PC-3 (cell line): ENCODE results near the gene AWAT2. TPM values are rescaled to one million over a fixed set of nuclear protein-coding genes. Genes with fewer than 3 reads are reported as not detected.

Experiments used
- ATAC-seq: fragments of 200-7000 bp; cut with Tn5 transposase; 2 replicates; pipeline ENCODE4 v1.9.1; 2020; ENCODE audit warnings: mild to moderate bottlenecking, moderate library complexity
- BruUV-seq: library from RNA; stranded (reverse); fragments of 400-500 nt; replicated peaks from 2 replicates; lab custom pipeline; 2021; lab: Mats Ljungman, UMichigan
- CTCF ChIA-PET: fragments of 300-600 bp; sonication (Branson Sonifier 250); formaldehyde crosslinking; loops from one replicate; lab custom pipeline; 2022; ENCODE audit warnings: antibody characterized with exemption; lab: Charles Lee
- POLR2A ChIA-PET: fragments of 300-600 bp; sonication (Branson Sonifier 250); formaldehyde crosslinking; loops from one replicate; lab custom pipeline; 2022; ENCODE audit warnings: antibody characterized with exemption; ENCODE audit not compliant: unreplicated experiment; lab: Charles Lee
- DNase-seq: peaks from one replicate; pipeline ENCODE4 v3.0.0-alpha.2; 2015
- H2AFZ ChIP-seq: fragments of 300-600 bp; sonication (generic); 2 replicates; pipeline ENCODE4 v1.6.0; 2016; ENCODE audit warnings: antibody characterized with exemption, low read length
- H3F3A ChIP-seq: fragments of 300-600 bp; sonication (generic); one replicate; pipeline ENCODE4 v1.6.0; 2017; ENCODE audit warnings: antibody characterized with exemption, low read length, control low read depth, mild to moderate bottlenecking; ENCODE audit not compliant: unreplicated experiment
- H3K27ac ChIP-seq: fragments of 300-600 bp; sonication (generic); 2 replicates; pipeline ENCODE4 v1.5.1; 2016; ENCODE audit warnings: mild to moderate bottlenecking, low read length
- H3K27me3 ChIP-seq: fragments of 300-600 bp; sonication (generic); 2 replicates; pipeline ENCODE4 v1.6.1; 2016; ENCODE audit warnings: low read length, mixed read lengths
- H3K36me3 ChIP-seq: fragments of 300-600 bp; sonication (generic); 2 replicates; pipeline ENCODE4 v1.6.1; 2016; ENCODE audit warnings: low read depth, mixed run types, low read length, mixed read lengths
- H3K4me1 ChIP-seq: fragments of 300-600 bp; sonication (generic); 2 replicates; pipeline ENCODE4 v1.5.1; 2016; ENCODE audit warnings: low read length; ENCODE audit not compliant: insufficient read depth
- H3K4me2 ChIP-seq: fragments of 300-600 bp; sonication (generic); 2 replicates; pipeline ENCODE4 v1.6.0; 2016; ENCODE audit warnings: low read length
- H3K4me3 ChIP-seq: fragments of 300-600 bp; sonication (generic); 2 replicates; pipeline ENCODE4 v1.5.1; 2016; ENCODE audit warnings: mild to moderate bottlenecking, low read length, mixed read lengths
- H3K79me2 ChIP-seq: fragments of 300-600 bp; sonication (generic); 2 replicates; pipeline ENCODE4 v1.6.1; 2017; ENCODE audit warnings: low read length, mixed read lengths
- H3K9ac ChIP-seq: fragments of 300-600 bp; sonication (generic); 2 replicates; pipeline ENCODE4 v1.6.0; 2016; ENCODE audit warnings: mild to moderate bottlenecking, low read length
- H3K9me2 ChIP-seq: fragments of 300-600 bp; sonication (generic); replicated peaks from 2 replicates; pipeline ENCODE4 v1.6.1; 2016; ENCODE audit warnings: mixed run types, low read length, mixed read lengths
- H3K9me3 ChIP-seq: fragments of 300-600 bp; sonication (generic); 2 replicates; pipeline ENCODE4 v1.6.1; 2016; ENCODE audit warnings: low read length, mixed read lengths
- H4K20me1 ChIP-seq: fragments of 300-600 bp; sonication (generic); 2 replicates; pipeline ENCODE4 v1.6.1; 2016; ENCODE audit warnings: low read length, mixed read lengths
- EZH2 ChIP-seq: fragments of 300-600 bp; sonication (generic); IDR thresholded peaks from one replicate; pipeline ENCODE4 v1.6.1; 2017; ENCODE audit warnings: antibody characterized with exemption, mild to moderate bottlenecking, low read length; ENCODE audit not compliant: unreplicated experiment
- EZH2phosphoT487 ChIP-seq: fragments of 300-600 bp; sonication (generic); IDR thresholded peaks from 2 replicates; pipeline ENCODE4 v1.6.1; 2018; ENCODE audit warnings: mild to moderate bottlenecking, antibody characterized with exemption, low read length, borderline replicate concordance
- intact Hi-C: fragments of 100-400 bp; cut with micrococcal nuclease; formaldehyde crosslinking; loops from 2 replicates; pipeline ENCODE4 v1.9.0; 2023
- total RNA-seq: library from RNA; depleted of rRNA; stranded (reverse); fragments of >200 nt; gene quantifications from 2 replicates; pipeline ENCODE4 v1.2.3, GENCODE V29; 2014
- TF ChIP-seq, protein P1 (sequence below): fragments of 300-600 bp; sonication (generic); conservative IDR thresholded peaks from 2 replicates; pipeline ENCODE4 v1.5.1; 2017; ENCODE audit warnings: antibody characterized with exemption, low read depth, mild to moderate bottlenecking, low read length

AWAT2 gene
- total RNA-seq, 1 experiment from 2014 or later = not detected

DNA sequence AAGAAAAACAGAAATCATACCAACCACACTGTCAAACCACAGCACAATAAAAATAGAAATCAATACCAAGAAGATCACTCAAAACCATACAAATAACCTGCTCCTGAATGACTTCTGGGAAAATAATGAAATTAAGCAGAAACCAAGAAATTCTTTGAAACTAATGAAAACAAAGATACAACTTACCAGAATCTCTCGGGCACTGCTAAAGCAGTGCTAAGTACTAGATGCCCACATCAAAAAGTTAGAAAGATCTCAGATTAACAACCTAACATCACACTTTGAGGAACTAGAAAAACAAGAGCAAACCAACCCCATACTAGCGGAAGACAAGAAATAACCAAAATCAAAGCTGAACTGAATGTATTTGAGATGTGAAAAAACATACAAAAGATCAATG lies 33.2 kb downstream of the AWAT2 start:
- H3K36me3 ChIP-seq = no peaks in the 10 kb centered on the region
- H3F3A ChIP-seq = no peaks in the 10 kb centered on the region
- ChIA-PET POLR2A (no interaction called here), CTCF (no interaction called here)
- DNase-seq (no peak), ATAC-seq (no peak)
- peaks cover 6% of the 10 kb centered on the region for H3K27me3 ChIP-seq
- H3K4me3 ChIP-seq = no peak overlapping the region
- no peaks in the 10 kb centered on the region for H3K79me2 ChIP-seq
- no peaks in the 10 kb centered on the region for H3K9me3 ChIP-seq
- no peaks in the 10 kb centered on the region for H3K9me2 ChIP-seq
- intact Hi-C loops = no loop called here
- H4K20me1 ChIP-seq = no peaks in the 10 kb centered on the region
- no peak overlapping the region for H3K9ac ChIP-seq
- no peak overlapping the region for H2AFZ ChIP-seq
- H3K4me1 ChIP-seq = no peaks in the 10 kb centered on the region
- no peak for TF ChIP-seq EZH2phosphoT487
- TF ChIP-seq EZH2 = no peak
- TF ChIP-seq, protein P1, sequence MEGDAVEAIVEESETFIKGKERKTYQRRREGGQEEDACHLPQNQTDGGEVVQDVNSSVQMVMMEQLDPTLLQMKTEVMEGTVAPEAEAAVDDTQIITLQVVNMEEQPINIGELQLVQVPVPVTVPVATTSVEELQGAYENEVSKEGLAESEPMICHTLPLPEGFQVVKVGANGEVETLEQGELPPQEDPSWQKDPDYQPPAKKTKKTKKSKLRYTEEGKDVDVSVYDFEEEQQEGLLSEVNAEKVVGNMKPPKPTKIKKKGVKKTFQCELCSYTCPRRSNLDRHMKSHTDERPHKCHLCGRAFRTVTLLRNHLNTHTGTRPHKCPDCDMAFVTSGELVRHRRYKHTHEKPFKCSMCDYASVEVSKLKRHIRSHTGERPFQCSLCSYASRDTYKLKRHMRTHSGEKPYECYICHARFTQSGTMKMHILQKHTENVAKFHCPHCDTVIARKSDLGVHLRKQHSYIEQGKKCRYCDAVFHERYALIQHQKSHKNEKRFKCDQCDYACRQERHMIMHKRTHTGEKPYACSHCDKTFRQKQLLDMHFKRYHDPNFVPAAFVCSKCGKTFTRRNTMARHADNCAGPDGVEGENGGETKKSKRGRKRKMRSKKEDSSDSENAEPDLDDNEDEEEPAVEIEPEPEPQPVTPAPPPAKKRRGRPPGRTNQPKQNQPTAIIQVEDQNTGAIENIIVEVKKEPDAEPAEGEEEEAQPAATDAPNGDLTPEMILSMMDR = no peak
- no peak overlapping the region for H3K27ac ChIP-seq
- no TSS peak for BruUV-seq
- H3K4me2 ChIP-seq = no peak overlapping the region

DNA sequence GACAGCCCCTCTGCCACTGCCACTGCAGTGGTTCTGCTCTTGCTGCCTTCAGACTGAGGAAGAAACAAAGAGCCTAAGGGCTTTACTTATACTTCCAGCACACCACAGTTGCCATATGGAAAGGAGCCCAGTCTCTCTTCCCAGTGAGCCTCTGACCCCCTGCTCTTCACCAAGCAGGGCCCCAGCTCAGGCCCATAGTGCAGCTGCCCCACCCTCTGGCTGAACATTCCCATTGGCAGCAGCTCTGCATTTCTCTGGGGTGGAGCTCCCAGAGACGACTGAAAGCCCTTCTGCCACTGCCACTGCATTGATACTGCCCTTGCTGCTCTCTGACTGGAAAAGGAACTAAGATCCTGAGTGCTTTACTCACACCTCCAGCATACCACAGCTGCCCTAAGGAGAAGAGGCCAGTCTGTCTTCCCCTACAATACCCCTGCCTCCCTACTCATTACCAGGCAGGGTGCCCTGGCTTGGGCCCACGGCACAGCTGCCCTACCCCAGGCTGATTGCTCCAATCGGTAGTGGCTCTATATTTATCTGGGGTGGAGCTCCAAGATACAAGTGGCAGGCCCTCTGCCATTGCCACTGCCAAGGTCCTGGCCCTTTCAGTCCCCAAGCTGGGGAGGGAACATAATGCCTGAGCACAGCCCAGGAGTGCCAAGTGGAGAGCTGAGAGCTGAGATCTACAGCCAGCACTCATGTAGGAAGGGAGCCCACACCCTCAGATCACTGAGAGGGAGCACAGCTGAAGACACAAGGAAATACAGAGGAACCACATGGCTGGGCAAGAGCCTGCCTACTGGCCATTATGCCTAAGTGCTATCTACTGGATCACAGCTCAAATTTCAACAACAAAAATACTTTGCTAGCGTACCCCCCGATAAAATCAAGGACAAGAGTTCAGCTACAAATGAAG lies 36.0 kb downstream of the AWAT2 start:
- intact Hi-C loops = no loop called here
- ChIA-PET POLR2A (no interaction called here), CTCF (no interaction called here)
- TF ChIP-seq EZH2 = no peak
- TF ChIP-seq, protein P1 = no peak
- H3K27ac ChIP-seq = no peak overlapping the region
- H3K4me1 ChIP-seq = no peaks in the 10 kb centered on the region
- H3K9me2 ChIP-seq = no peaks in the 10 kb centered on the region
- no peak overlapping the region for H3K4me3 ChIP-seq
- H3K27me3 ChIP-seq = peaks cover 6% of the 10 kb centered on the region
- H3K9ac ChIP-seq = no peak overlapping the region
- no peaks in the 10 kb centered on the region for H3K36me3 ChIP-seq
- no peaks in the 10 kb centered on the region for H3K79me2 ChIP-seq
- H2AFZ ChIP-seq = no peak overlapping the region
- no peaks in the 10 kb centered on the region for H3K9me3 ChIP-seq
- H3K4me2 ChIP-seq = no peak overlapping the region
- DNase-seq (no peak), ATAC-seq (no peak)
- no TSS peak for BruUV-seq
- no peaks in the 10 kb centered on the region for H3F3A ChIP-seq
- no peaks in the 10 kb centered on the region for H4K20me1 ChIP-seq

DNA sequence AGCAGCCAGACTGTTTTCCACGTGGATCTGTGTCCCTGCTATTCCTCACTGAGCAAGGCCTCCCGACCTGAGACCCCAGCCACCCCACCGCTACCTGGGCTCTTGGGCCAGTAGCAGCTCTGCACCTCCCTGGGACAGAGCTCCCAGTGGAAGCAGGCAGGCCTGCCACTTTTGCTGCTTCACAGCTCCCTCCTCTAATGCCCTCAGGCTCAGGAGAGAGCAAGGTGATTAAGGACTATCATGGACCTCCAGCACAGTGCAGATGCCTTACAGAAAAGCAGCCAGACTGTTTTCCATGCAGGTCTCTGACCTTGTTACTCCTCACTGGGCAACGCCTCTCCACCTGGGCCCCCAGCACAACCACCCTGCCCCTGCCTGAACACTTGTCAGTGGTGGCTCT lies 37.0 kb downstream of the AWAT2 start:
- Histone ChIP-seq H2AFZ (no peak overlapping the region), H3K9me3 (no peaks in the 10 kb centered on the region), H3F3A (no peaks in the 10 kb centered on the region), H3K36me3 (no peaks in the 10 kb centered on the region), H3K4me1 (no peaks in the 10 kb centered on the region), H3K27ac (no peak overlapping the region), H3K4me2 (no peak overlapping the region), H4K20me1 (no peaks in the 10 kb centered on the region), H3K9me2 (no peaks in the 10 kb centered on the region), H3K79me2 (no peaks in the 10 kb centered on the region), H3K27me3 (peaks cover 6% of the 10 kb centered on the region), H3K9ac (no peak overlapping the region), H3K4me3 (no peak overlapping the region)
- TF ChIP-seq, protein P1 = no peak
- TF ChIP-seq EZH2phosphoT487 (no peak), EZH2 (no peak)
- ChIA-PET CTCF (no interaction called here), POLR2A (no interaction called here)
- no peak for ATAC-seq
- no peak for DNase-seq
- BruUV-seq = no TSS peak
- intact Hi-C loops = no loop called here
